HL-60 (cell line): ENCODE measurements around the gene GPR142.

Source experiments
- DNase-seq, 2 experiments: peaks; one replicate each; pipeline ENCODE4 v3.0.0-alpha.2; 2010 to 2020; ENCODE audit warnings: low read depth in 1 of 2, low spot score in 1 of 2
- H3K27ac ChIP-seq: fragments of 250-450 bp; sonication (Bioruptor Pico); replicated peaks from 2 replicates; pipeline ENCODE4 v1.5.1; 2020; ENCODE audit warnings: mild to moderate bottlenecking, moderate library complexity
- H3K27me3 ChIP-seq: fragments of 250-450 bp; sonication (Bioruptor Pico); 2 replicates; pipeline ENCODE4 v1.5.1; 2021; ENCODE audit warnings: mild to moderate bottlenecking, moderate library complexity; ENCODE audit not compliant: insufficient read depth, poor library complexity, severe bottlenecking
- H3K4me3 ChIP-seq: replicated peaks from 2 replicates; pipeline ENCODE4 v1.5.1; 2011; ENCODE audit warnings: mild to moderate bottlenecking, control low read depth, low read length; ENCODE audit not compliant: insufficient read depth
- CTCF ChIP-seq: IDR thresholded peaks from one replicate; pipeline ENCODE4 v1.5.1; 2011; ENCODE audit warnings: low read length, control low read depth, inconsistent platforms; ENCODE audit not compliant: insufficient read depth
- GABPA ChIP-seq: IDR thresholded peaks from 2 replicates; pipeline ENCODE4 v1.6.1; 2012; ENCODE audit warnings: low read depth
- POLR2AphosphoS5 ChIP-seq: IDR thresholded peaks from 2 replicates; pipeline ENCODE4 v1.6.1; 2012; ENCODE audit warnings: low read depth
- REST ChIP-seq: IDR thresholded peaks from 2 replicates; pipeline ENCODE4 v1.6.1; 2012; ENCODE audit warnings: low read depth; ENCODE audit not compliant: insufficient replicate concordance
- SPI1 ChIP-seq: IDR thresholded peaks from 2 replicates; pipeline ENCODE4 v1.6.1; 2012; ENCODE audit warnings: low read depth, mild to moderate bottlenecking, borderline replicate concordance

The GPR142 gene

GRCh38 chr17:74343526-74344284 lies 23.6 kb upstream of the GPR142 start:
- H3K27me3 ChIP-seq: peaks cover 13% of the 10 kb centered on the region
- no peak for DNase-seq
- no peak overlapping the region for H3K4me3 ChIP-seq
- TF ChIP-seq GABPA (no peak), CTCF (no peak)
- H3K27ac ChIP-seq: no peak overlapping the region

GRCh38 chr17:74344658-74345057 lies 22.6 kb upstream of the GPR142 start:
- no peak for DNase-seq
- Histone ChIP-seq H3K4me3 (no peak overlapping the region), H3K27me3 (peaks cover 14% of the 10 kb centered on the region), H3K27ac (no peak overlapping the region)
- no peak for TF ChIP-seq CTCF
- no peak for TF ChIP-seq REST
- no peak for TF ChIP-seq GABPA
- TF ChIP-seq SPI1: no peak
- TF ChIP-seq POLR2AphosphoS5: no peak

- H3K4me3 ChIP-seq: no peak overlapping the region
- no peak overlapping the region for H3K27ac ChIP-seq
- DNase-seq: no peak
- TF ChIP-seq REST (no peak), CTCF (no peak), POLR2AphosphoS5 (no peak), GABPA (no peak), SPI1 (no peak)
- H3K27me3 ChIP-seq: peaks cover 14% of the 10 kb centered on the region
Measured at GRCh38 chr17:74345433-74346241, 21.7 kb upstream of the GPR142 start.
